Neural cell (in vitro differentiated cells): Measurements from ENCODE around the gene JAK3. TPM values are rescaled to one million over a fixed set of nuclear protein-coding genes. Genes with fewer than 3 reads are reported as not detected.

Source experiments
- H2AFZ ChIP-seq: fragments of 200-600, 300-800 bp; sonication (generic), shearing (Covaris generic); 2 replicates; pipeline ENCODE4 v1.6.0; 2014; ENCODE audit warnings: low read depth, mild to moderate bottlenecking, antibody characterized with exemption, low read length, moderate library complexity
- H3F3A ChIP-seq: fragments of 200-600 bp; shearing (Covaris generic); 2 replicates; pipeline ENCODE4 v1.6.1; 2016; ENCODE audit warnings: mild to moderate bottlenecking, moderate library complexity, mixed read lengths, antibody characterized with exemption, low read length; ENCODE audit not compliant: insufficient read depth, poor library complexity, severe bottlenecking
- H3K27ac ChIP-seq: fragments of 200-600, 300-800 bp; sonication (generic), shearing (Covaris generic); 2 replicates; pipeline ENCODE4 v1.5.1; 2014; ENCODE audit warnings: mild to moderate bottlenecking, low read length, moderate library complexity
- H3K27me3 ChIP-seq: fragments of 300-800, 200-600 bp; sonication (generic), shearing (Covaris generic); 2 replicates; pipeline ENCODE4 v1.6.0; 2014; ENCODE audit warnings: mild to moderate bottlenecking, low read depth, low read length, moderate library complexity; ENCODE audit not compliant: insufficient read depth
- H3K36me3 ChIP-seq: fragments of 300-800, 200-600 bp; sonication (generic), shearing (Covaris generic); 2 replicates; pipeline ENCODE4 v1.5.1; 2014; ENCODE audit warnings: mild to moderate bottlenecking, antibody characterized with exemption, low read length, moderate library complexity; ENCODE audit not compliant: insufficient read depth
- H3K4me2 ChIP-seq: fragments of 300-800, 200-600 bp; sonication (generic), shearing (Covaris generic); 2 replicates; pipeline ENCODE4 v1.6.0; 2014; ENCODE audit warnings: mild to moderate bottlenecking, low read length
- H3K4me3 ChIP-seq: fragments of 300-800, 200-600 bp; sonication (generic), shearing (Covaris generic); 2 replicates; pipeline ENCODE4 v1.5.1; 2014; ENCODE audit warnings: mild to moderate bottlenecking, low read length, moderate library complexity
- H3K79me2 ChIP-seq: fragments of 200-600 bp; shearing (Covaris generic); replicated peaks from 2 replicates; pipeline ENCODE4 v1.6.0; 2014; ENCODE audit warnings: mild to moderate bottlenecking, low read length, moderate library complexity; ENCODE audit not compliant: insufficient read depth
- H3K9ac ChIP-seq: fragments of 300-800, 200-600 bp; sonication (generic), shearing (Covaris generic); 2 replicates; pipeline ENCODE4 v1.6.1; 2016; ENCODE audit warnings: mild to moderate bottlenecking, low read length, mixed read lengths
- H3K9me2 ChIP-seq: fragments of 200-600 bp; shearing (Covaris generic); 2 replicates; pipeline ENCODE4 v1.6.1; 2016; ENCODE audit warnings: mild to moderate bottlenecking, low read length, mixed read lengths; ENCODE audit not compliant: insufficient read depth
- H3K9me3 ChIP-seq: fragments of 200-600, 300-800 bp; sonication (generic), shearing (Covaris generic); 2 replicates; pipeline ENCODE4 v1.6.1; 2016; ENCODE audit warnings: mild to moderate bottlenecking, mixed run types, low read length, moderate library complexity, mixed read lengths
- H4K20me1 ChIP-seq: fragments of 200-600 bp; shearing (Covaris generic); 2 replicates; pipeline ENCODE4 v1.6.1; 2016; ENCODE audit warnings: mild to moderate bottlenecking, mixed run types; ENCODE audit not compliant: insufficient read depth
- CTCF ChIP-seq: fragments of 450-650 bp; IDR thresholded peaks from 2 replicates; pipeline ENCODE4 v1.5.1; 2014; ENCODE audit warnings: antibody characterized with exemption, mild to moderate bottlenecking, moderate library complexity; ENCODE audit not compliant: poor library complexity, severe bottlenecking
- EP300 ChIP-seq: fragments of 450-650 bp; conservative IDR thresholded peaks from 2 replicates; pipeline ENCODE4 v1.6.1; 2014; ENCODE audit warnings: antibody characterized with exemption, mild to moderate bottlenecking, moderate library complexity; ENCODE audit not compliant: poor library complexity, severe bottlenecking
- EZH2 ChIP-seq: fragments of 200-600, 300-800 bp; shearing (Covaris generic), sonication (generic); IDR thresholded peaks from 2 replicates; pipeline ENCODE4 v1.6.1; 2014; ENCODE audit warnings: antibody characterized with exemption, low read length, borderline replicate concordance, mild to moderate bottlenecking; ENCODE audit not compliant: insufficient read depth, poor library complexity, severe bottlenecking
- MXI1 ChIP-seq: fragments of 450-650 bp; conservative IDR thresholded peaks from 2 replicates; pipeline ENCODE4 v1.6.1; 2014; ENCODE audit warnings: antibody characterized with exemption, mild to moderate bottlenecking; ENCODE audit not compliant: poor library complexity, severe bottlenecking
- POLR2AphosphoS5 ChIP-seq: IDR thresholded peaks from 2 replicates; pipeline ENCODE4 v1.6.1; 2012
- RAD21 ChIP-seq: fragments of 450-650 bp; conservative IDR thresholded peaks from 2 replicates; pipeline ENCODE4 v1.6.1; 2014; ENCODE audit warnings: antibody characterized with exemption, mild to moderate bottlenecking, moderate library complexity
- SMC3 ChIP-seq: fragments of 450-650 bp; conservative IDR thresholded peaks from 2 replicates; pipeline ENCODE4 v1.6.1; 2014; ENCODE audit warnings: antibody characterized with exemption, mild to moderate bottlenecking, moderate library complexity; ENCODE audit not compliant: poor library complexity
- TAF1 ChIP-seq: IDR thresholded peaks from 2 replicates; pipeline ENCODE4 v1.6.1; 2012; ENCODE audit warnings: low read depth
- polyA plus RNA-seq: library from polyadenylated mRNA; depleted of rRNA; stranded (reverse); fragments of >200 nt; gene quantifications from 2 replicates; pipeline ENCODE4 v1.2.3, GENCODE V29; 2014
- TF ChIP-seq, protein P1 (sequence below): IDR thresholded peaks from 2 replicates; pipeline ENCODE4 v1.6.1; 2012; ENCODE audit warnings: borderline replicate concordance

The JAK3 gene
- polyA plus RNA-seq, 1 donor from 2014 or later, result 0.11 TPM

DNA sequence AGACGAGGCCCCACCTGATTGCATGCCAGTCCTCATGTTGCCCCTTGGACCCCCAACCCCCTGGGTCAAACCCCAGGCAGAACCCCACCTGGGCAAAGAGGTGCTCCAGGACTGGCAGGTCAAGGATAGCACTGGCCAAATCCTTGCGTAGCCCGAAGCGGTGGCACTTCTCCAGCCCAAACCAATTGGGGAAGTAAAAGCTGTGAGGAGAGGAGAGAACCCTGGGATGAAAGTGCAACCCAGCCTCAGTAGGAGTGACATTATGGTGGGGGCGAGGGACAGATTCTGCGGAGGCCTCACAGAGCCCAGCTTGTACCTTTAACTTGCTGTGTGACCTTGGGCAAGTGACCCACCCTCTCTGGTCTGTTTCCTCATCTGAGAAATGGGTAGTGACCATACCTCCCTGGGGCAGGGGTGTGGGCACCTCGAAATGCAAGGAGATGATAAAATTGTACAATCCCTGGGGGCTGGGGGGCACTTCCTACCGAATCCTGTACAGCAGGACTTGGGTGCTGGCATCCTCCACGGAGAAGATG, 4.4 kb downstream of the JAK3 start:
- Histone ChIP-seq H3K27me3 (peaks cover 14% of the 10 kb centered on the region), H3K9ac (no peak overlapping the region), H3F3A (no peaks in the 10 kb centered on the region), H3K9me2 (no peaks in the 10 kb centered on the region), H3K9me3 (no peaks in the 10 kb centered on the region), H3K4me3 (no peak overlapping the region), H2AFZ (no peak overlapping the region), H4K20me1 (no peaks in the 10 kb centered on the region), H3K27ac (no peak overlapping the region), H3K36me3 (no peaks in the 10 kb centered on the region), H3K4me2 (no peak overlapping the region), H3K79me2 (no peaks in the 10 kb centered on the region)
- TF ChIP-seq SMC3 (no peak), POLR2AphosphoS5 (no peak), TAF1 (no peak), EZH2 (no peak), MXI1 (no peak), EP300 (no peak), CTCF (no peak), RAD21 (no peak)
- TF ChIP-seq, protein P1, sequence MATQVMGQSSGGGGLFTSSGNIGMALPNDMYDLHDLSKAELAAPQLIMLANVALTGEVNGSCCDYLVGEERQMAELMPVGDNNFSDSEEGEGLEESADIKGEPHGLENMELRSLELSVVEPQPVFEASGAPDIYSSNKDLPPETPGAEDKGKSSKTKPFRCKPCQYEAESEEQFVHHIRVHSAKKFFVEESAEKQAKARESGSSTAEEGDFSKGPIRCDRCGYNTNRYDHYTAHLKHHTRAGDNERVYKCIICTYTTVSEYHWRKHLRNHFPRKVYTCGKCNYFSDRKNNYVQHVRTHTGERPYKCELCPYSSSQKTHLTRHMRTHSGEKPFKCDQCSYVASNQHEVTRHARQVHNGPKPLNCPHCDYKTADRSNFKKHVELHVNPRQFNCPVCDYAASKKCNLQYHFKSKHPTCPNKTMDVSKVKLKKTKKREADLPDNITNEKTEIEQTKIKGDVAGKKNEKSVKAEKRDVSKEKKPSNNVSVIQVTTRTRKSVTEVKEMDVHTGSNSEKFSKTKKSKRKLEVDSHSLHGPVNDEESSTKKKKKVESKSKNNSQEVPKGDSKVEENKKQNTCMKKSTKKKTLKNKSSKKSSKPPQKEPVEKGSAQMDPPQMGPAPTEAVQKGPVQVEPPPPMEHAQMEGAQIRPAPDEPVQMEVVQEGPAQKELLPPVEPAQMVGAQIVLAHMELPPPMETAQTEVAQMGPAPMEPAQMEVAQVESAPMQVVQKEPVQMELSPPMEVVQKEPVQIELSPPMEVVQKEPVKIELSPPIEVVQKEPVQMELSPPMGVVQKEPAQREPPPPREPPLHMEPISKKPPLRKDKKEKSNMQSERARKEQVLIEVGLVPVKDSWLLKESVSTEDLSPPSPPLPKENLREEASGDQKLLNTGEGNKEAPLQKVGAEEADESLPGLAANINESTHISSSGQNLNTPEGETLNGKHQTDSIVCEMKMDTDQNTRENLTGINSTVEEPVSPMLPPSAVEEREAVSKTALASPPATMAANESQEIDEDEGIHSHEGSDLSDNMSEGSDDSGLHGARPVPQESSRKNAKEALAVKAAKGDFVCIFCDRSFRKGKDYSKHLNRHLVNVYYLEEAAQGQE, result no peak

GRCh38 chr19:17842663-17843291, 5.0 kb downstream of the JAK3 start:
- peaks cover 14% of the 10 kb centered on the region for H3K27me3 ChIP-seq
- no peaks in the 10 kb centered on the region for H4K20me1 ChIP-seq
- TF ChIP-seq SMC3, result no peak
- TF ChIP-seq EZH2, result no peak
- no peak for TF ChIP-seq TAF1
- TF ChIP-seq MXI1, result no peak
- no peak for TF ChIP-seq POLR2AphosphoS5
- TF ChIP-seq RAD21, result no peak
- TF ChIP-seq EP300, result no peak
- no peak for TF ChIP-seq CTCF
- TF ChIP-seq, protein P1, result no peak
- no peaks in the 10 kb centered on the region for H3K79me2 ChIP-seq
- no peak overlapping the region for H3K27ac ChIP-seq
- H3K36me3 ChIP-seq, result no peaks in the 10 kb centered on the region
- no peak overlapping the region for H3K9ac ChIP-seq
- no peaks in the 10 kb centered on the region for H3F3A ChIP-seq
- H3K4me3 ChIP-seq, result no peak overlapping the region
- H2AFZ ChIP-seq, result no peak overlapping the region
- H3K4me2 ChIP-seq, result no peak overlapping the region
- H3K9me3 ChIP-seq, result no peaks in the 10 kb centered on the region
- no peaks in the 10 kb centered on the region for H3K9me2 ChIP-seq
